Fibroblast of mammary gland (primary cell): ENCODE results near the gene ALOX5.
A peak's percentile ranks its signal among the peaks of the same experiment; 100 is the strongest.

Source experiments
- DNase-seq: peaks from one replicate; pipeline ENCODE4 v3.0.0-alpha.2; 2010; ENCODE audit warnings: low read depth
- H3K4me3 ChIP-seq: 2 replicates; pipeline ENCODE4 v1.5.1; 2011; ENCODE audit warnings: low read depth, mild to moderate bottlenecking, low read length, moderate library complexity; ENCODE audit not compliant: control insufficient read depth
- CTCF ChIP-seq: conservative IDR thresholded peaks from 2 replicates; pipeline ENCODE4 v1.5.1; 2011; ENCODE audit warnings: low read depth, low read length, inconsistent platforms; ENCODE audit not compliant: control insufficient read depth, insufficient read depth

ALOX5 gene

DNA sequence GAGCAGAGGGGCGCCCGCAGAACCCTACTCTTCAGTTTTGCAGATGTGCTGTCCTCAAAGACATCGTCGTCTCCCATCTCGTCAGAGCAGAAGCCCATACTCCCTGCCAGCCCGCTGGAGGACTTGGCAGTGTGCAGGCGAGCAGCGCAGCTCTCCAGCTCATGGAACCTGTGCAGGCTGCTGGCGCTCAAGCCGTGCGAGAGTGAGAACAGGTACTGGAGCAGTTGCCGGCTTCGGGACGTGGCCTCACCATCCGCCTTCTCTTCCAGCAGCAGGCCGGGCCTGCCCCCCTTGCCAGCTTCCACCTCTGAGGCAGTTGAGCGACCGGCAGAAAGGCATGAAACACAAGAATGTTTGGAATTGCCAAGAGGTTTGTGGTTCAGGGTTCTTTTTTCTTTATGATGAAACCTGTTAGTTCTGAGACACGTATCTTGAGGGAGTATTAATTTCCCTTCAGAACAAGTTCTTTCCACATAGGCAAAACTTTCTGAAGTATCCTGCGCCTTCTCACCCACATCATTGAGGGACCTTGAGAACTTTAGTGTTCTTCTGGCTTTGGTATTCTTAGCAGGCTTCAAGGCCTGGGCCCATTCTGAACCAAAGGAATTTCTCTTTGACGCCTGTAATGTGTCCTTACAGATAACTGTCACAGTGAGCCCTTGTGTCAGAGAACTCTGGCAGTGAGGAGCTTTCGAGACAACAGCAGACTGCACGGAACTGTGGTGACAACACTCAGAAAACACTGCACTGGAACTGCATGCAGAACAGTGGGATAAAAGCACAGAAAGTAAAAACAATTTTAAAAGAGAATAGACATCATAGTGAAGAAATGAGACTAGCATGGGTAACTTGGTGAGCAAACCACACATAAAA, 89.5 kb downstream of the ALOX5 start:
- DNase-seq, result no peak
- no peak for TF ChIP-seq CTCF
- H3K4me3 ChIP-seq, result no peak overlapping the region

DNA sequence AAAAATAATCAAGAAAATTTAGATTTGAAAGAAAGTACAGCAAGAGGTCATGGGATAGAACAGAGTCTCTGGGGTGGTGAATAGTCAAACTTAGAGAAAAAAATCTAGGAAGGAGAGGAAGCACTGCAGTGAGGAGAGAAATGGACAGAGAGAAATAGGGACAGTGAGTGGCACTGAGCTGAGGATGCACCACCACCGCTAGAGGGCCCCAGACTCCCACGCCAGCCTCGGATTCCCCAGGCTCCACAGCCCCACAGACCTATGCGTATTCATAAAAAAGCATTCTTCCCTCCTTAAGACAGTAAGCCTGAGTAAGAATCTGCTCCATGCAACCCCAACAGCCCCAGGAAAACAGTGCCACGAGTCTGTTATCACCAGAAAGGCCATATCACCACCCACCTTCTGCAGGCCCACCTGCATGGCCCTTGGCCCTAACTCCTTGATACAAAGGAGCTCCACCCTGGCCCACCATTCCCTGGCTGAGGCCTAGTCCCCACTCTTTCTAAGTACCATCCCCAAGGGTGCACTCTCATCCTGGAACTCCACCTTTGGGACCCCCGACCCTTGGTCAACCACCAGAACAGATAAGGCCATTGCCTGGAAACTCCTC, 91.0 kb downstream of the ALOX5 start:
- TF ChIP-seq CTCF, result peak; percentile 96
- H3K4me3 ChIP-seq, result no peak overlapping the region
- peak; percentile 65 for DNase-seq

- no peak for DNase-seq
- no peak overlapping the region for H3K4me3 ChIP-seq
- TF ChIP-seq CTCF, result no peak
Measured at GRCh38 chr10:45466784-45467183, 92.8 kb downstream of the ALOX5 start.

- no peak overlapping the region for H3K4me3 ChIP-seq
- no peak for TF ChIP-seq CTCF
- DNase-seq, result no peak
Measured at GRCh38 chr10:45468079-45468478, 94.1 kb downstream of the ALOX5 start.

DNA sequence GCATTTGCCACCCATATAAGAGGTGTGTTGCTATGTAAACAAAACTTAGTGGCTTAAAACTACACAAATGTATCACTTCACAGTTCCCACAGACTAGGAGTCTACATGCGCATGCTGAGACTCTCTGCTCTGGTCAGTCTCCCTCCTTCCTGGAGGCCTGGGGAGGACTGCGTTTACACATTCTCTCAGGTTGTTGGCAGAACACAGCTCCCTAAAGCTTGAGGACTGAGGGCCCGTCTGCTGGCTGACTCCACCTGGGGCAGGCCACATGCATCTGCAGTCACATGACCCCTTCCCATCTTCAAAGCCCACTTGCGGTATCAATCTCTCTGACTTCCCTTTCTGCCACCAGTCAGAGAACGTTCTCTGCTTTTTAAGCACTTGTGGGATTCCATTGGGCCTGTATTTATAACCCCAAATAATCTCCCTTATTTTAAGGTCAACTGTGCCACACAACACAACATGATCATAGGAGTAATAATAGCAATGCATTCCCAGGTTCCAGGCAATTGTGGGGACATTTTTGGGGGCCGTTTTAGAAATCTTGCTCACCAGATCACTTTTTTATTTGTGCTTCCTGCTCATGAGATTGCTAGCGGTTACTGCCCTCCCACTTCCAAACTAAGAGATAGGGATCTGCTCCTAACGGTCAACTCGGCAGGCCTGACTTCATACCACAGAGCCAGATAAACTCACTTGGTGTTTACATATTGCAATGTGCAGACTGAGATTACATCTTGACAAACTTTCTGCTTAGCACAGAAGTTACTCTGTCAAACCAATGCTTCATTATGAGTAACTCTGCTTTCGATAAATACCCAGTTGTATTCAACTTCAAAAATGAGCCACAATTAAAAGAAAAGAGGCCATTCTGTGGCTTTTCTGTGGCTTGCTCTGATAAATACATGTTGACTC, 96.3 kb downstream of the ALOX5 start:
- TF ChIP-seq CTCF, result no peak
- peak; percentile 8 for DNase-seq
- H3K4me3 ChIP-seq, result no peak overlapping the region

DNA sequence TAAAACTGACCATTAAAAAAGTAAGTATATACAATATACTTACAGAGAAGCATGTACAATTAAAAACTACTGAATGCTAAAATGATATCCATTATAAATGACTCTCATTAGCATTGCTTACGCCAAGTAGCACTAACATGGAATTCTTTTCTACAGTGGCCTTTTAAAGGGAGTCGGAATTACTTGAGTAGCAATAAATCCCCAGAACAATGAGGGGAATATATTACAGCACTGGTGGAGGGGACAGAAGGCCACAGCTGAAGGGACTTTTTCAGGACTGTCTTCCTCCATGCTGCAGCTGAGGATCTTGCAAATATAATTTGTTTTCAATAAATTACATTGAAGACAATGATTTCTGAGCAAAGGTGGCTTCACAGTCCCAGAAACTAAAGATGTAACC, 97.0 kb downstream of the ALOX5 start:
- DNase-seq, result no peak
- H3K4me3 ChIP-seq, result no peak overlapping the region
- TF ChIP-seq CTCF, result no peak
